Hepatocyte (in vitro differentiated cells): Measurements from ENCODE around the gene COPS7A. TPM values are rescaled to one million over a fixed set of nuclear protein-coding genes. Genes with fewer than 3 reads are reported as not detected.

Source experiments
- DNase-seq: peaks from one replicate; pipeline ENCODE4 v3.0.0-alpha.2; 2016; ENCODE audit warnings: low spot score
- H2AFZ ChIP-seq: fragments of 200-600 bp; sonication (generic); 2 replicates; pipeline ENCODE4 v1.6.0; 2016; ENCODE audit warnings: antibody characterized with exemption, mild to moderate bottlenecking
- H3K27ac ChIP-seq: fragments of 200-600 bp; sonication (generic); 2 replicates; pipeline ENCODE4 v1.5.1; 2016; ENCODE audit warnings: mild to moderate bottlenecking
- H3K27me3 ChIP-seq: fragments of 200-600 bp; sonication (generic); 2 replicates; pipeline ENCODE4 v1.6.1; 2016
- H3K36me3 ChIP-seq: fragments of 200-600 bp; sonication (generic); replicated peaks from 2 replicates; pipeline ENCODE4 v1.5.1; 2016; ENCODE audit warnings: low read depth; ENCODE audit not compliant: insufficient read depth
- H3K4me1 ChIP-seq: fragments of 200-600 bp; sonication (generic); 2 replicates; pipeline ENCODE4 v1.5.1; 2016; ENCODE audit warnings: mild to moderate bottlenecking, moderate library complexity; ENCODE audit not compliant: insufficient read depth
- H3K4me2 ChIP-seq: fragments of 200-600 bp; sonication (generic); 2 replicates; pipeline ENCODE4 v1.6.0; 2016
- H3K4me3 ChIP-seq: fragments of 200-600 bp; sonication (generic); 2 replicates; pipeline ENCODE4 v1.5.1; 2016; ENCODE audit warnings: mild to moderate bottlenecking
- H3K79me2 ChIP-seq: fragments of 200-600 bp; sonication (generic); 2 replicates; pipeline ENCODE4 v1.6.0; 2017; ENCODE audit warnings: mild to moderate bottlenecking
- H3K9me2 ChIP-seq: fragments of 200-600 bp; sonication (generic); replicated peaks from 2 replicates; pipeline ENCODE4 v1.6.0; 2017; ENCODE audit warnings: mild to moderate bottlenecking; ENCODE audit not compliant: insufficient read depth
- H3K9me3 ChIP-seq: fragments of 200-600 bp; sonication (generic); 2 replicates; pipeline ENCODE4 v1.5.1; 2016; ENCODE audit warnings: low read depth, mild to moderate bottlenecking
- H4K20me1 ChIP-seq: fragments of 200-600 bp; sonication (generic); 2 replicates; pipeline ENCODE4 v1.6.0; 2016; ENCODE audit warnings: mild to moderate bottlenecking; ENCODE audit not compliant: insufficient read depth, poor library complexity, severe bottlenecking
- CTCF ChIP-seq: fragments of 200-600 bp; sonication (generic); IDR thresholded peaks from 2 replicates; pipeline ENCODE4 v1.5.1; 2016; ENCODE audit warnings: antibody characterized with exemption, mild to moderate bottlenecking; ENCODE audit not compliant: poor library complexity
- EZH2 ChIP-seq: fragments of 200-600 bp; sonication (generic); IDR thresholded peaks from 2 replicates; pipeline ENCODE4 v1.6.1; 2016; ENCODE audit warnings: antibody characterized with exemption, mild to moderate bottlenecking, borderline replicate concordance
- EZH2phosphoT487 ChIP-seq: fragments of 200-600 bp; sonication (generic); IDR thresholded peaks from one replicate; pipeline ENCODE4 v1.6.1; 2018; ENCODE audit warnings: antibody characterized with exemption, mild to moderate bottlenecking, low read depth, moderate library complexity; ENCODE audit not compliant: unreplicated experiment, severe bottlenecking
- WGBS: methylation state at CpG from one replicate; pipeline ENCODE4 v1.1.6; 2016; ENCODE audit warnings: low lambda C conversion rate; ENCODE audit errors: missing lambda C conversion rate; 5-methylcytosine and 5-hydroxymethylcytosine counted together
- polyA plus RNA-seq: library from polyadenylated mRNA; unstranded; fragments of >200 nt; fragmentation: Nextera tagmentation; extraction: Ambion mirVana; gene quantifications from 2 replicates; pipeline ENCODE4 v1.2.1, GENCODE V29; 2016
- total RNA-seq: library from RNA; depleted of rRNA; stranded (reverse); fragments of >200 nt; gene quantifications from 2 replicates; pipeline ENCODE4 v1.2.3, GENCODE V29; 2014

Gene COPS7A
- total and polyA plus RNA-seq, 2 experiments from 2014 or later, result 46.9 to 73.6 TPM

DNA sequence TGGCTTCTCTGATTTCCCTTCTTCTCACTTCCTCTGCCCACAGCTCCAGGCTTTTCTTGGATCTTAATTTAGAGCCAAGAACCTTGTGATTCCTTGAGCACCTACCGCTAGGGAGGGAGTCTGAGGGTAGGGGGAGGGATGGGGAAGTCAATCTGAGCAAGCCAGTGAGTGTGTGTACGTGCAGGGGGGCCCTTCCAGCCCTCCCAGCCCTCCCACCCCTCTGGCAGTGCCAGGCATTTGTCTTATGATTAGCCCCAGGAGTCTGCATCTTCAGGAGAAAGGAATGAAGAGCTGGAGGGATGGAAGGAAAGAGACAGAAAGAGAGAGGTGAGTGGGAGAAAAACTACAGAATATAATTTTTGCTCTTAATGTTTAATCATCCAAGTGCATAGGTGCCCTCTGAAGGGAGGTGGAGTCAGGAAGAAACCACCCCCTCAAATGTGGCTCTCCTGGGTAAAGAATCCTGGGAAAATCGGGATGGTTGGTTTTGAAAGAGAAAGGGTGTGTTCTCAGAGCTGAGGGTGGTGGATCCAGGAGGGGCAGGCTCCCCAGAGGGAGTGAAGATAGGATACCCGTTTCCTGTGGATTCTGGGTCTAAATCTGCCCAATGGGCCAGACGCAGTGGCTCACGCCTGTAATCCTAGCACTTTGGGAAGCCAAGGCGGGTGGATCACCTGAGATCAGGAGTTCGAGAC, 25.3 kb upstream of the COPS7A start:
- H3K79me2 ChIP-seq, result no peaks in the 10 kb centered on the region
- no peaks in the 10 kb centered on the region for H3K9me3 ChIP-seq
- no peaks in the 10 kb centered on the region for H3K9me2 ChIP-seq
- no peak for TF ChIP-seq EZH2
- TF ChIP-seq EZH2phosphoT487, result no peak
- DNase-seq, result no peak
- no peak overlapping the region for H3K4me3 ChIP-seq
- peaks cover 59% of the 10 kb centered on the region for H3K27me3 ChIP-seq
- 71% methylated on average over 7 of the region's 8 CpGs for WGBS
- H2AFZ ChIP-seq, result no peak overlapping the region
- H3K27ac ChIP-seq, result no peak overlapping the region
- H4K20me1 ChIP-seq, result no peaks in the 10 kb centered on the region
- no peaks in the 10 kb centered on the region for H3K36me3 ChIP-seq
- no peak overlapping the region for H3K4me2 ChIP-seq
- H3K4me1 ChIP-seq, result peaks cover 10% of the 10 kb centered on the region

DNA sequence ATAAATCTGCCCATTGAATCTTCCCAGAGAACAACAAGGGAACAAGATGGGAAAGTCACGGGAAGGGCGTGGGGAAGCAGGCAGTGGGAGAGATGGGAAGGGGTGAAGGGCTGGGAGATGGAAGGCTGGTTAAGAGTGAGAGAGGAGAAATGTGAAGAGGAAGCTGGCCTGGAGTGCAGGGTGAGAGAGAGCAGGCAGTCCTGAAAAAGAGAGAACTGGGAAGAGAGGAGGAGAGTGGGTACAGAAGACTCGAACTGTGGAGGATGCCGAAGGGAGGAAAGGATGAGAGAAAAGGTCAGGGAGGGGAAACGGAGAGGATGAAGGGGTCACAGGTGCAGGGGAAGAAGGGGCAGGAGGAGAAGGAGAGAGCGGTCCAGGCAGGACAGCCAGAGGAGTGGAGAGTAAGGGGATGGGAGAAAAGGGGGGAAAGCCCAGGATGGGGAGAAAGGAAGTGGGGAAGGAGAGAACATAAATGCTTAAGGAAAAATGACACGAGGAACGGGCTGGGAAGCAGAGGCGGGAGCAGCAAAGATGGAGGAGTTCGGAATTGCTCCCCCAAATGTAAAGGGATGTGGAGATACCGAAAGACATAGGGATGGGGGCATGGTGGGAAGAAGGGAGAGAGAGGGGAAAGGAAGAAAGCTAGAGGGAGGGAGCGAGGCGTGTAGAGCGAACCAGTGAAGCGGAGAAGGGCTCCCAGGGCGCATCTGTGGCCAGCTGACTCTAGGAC, 24.4 kb upstream of the COPS7A start:
- peaks cover 10% of the 10 kb centered on the region for H3K4me1 ChIP-seq
- no peak for DNase-seq
- H3K4me2 ChIP-seq, result peak overlapping the region; percentile 96
- H3K4me3 ChIP-seq, result no peak overlapping the region
- H3K27ac ChIP-seq, result no peak overlapping the region
- H3K9me2 ChIP-seq, result no peaks in the 10 kb centered on the region
- 24% methylated on average over 11 of the region's 16 CpGs for WGBS
- no peaks in the 10 kb centered on the region for H3K9me3 ChIP-seq
- peaks cover 69% of the 10 kb centered on the region for H3K27me3 ChIP-seq
- no peaks in the 10 kb centered on the region for H3K36me3 ChIP-seq
- H4K20me1 ChIP-seq, result no peaks in the 10 kb centered on the region
- peak overlapping the region; percentile 56 for H2AFZ ChIP-seq
- peak; percentile 31 for TF ChIP-seq EZH2
- no peak for TF ChIP-seq EZH2phosphoT487
- no peak for TF ChIP-seq CTCF
- H3K79me2 ChIP-seq, result no peaks in the 10 kb centered on the region

GRCh38 chr12:6699989-6700645, 23.7 kb upstream of the COPS7A start:
- Histone ChIP-seq H3K4me2 (peak overlapping the region; percentile 96), H3K36me3 (no peaks in the 10 kb centered on the region), H3K4me3 (peak overlapping the region; percentile 58), H3K9me3 (no peaks in the 10 kb centered on the region), H2AFZ (peak overlapping the region; percentile 56), H3K79me2 (no peaks in the 10 kb centered on the region), H3K4me1 (peaks cover 10% of the 10 kb centered on the region), H3K27me3 (peaks cover 73% of the 10 kb centered on the region), H3K27ac (no peak overlapping the region), H3K9me2 (no peaks in the 10 kb centered on the region), H4K20me1 (no peaks in the 10 kb centered on the region)
- 2% methylated on average over 8 of the region's 65 CpGs for WGBS
- TF ChIP-seq CTCF, result no peak
- TF ChIP-seq EZH2, result no peak
- no peak for TF ChIP-seq EZH2phosphoT487
- peak; percentile 40 for DNase-seq

DNA sequence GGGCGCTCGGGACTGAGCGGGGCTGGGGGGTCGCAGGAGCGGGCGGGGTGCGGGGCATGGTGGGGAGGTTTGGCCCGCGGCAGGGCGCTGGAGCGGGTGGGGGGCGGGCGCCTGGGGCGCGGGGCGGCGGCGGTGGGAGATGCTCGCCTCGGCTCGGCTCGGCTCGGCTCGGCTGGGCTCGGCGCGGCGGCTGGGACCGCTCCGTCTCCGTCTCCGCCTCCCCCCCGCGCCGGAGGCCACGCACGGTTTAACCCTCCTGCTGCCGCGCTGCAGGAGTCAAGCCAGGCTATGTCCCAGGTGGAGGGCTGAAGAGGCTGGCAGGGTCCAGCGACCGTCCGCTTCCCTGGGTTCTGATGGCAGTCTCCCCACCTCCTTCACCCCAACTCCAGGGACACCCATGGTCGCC, 23.2 kb upstream of the COPS7A start, which contains the start of gene PIANP:
Gene PIANP, minus strand, starts transcription at position 170 of the 406 bp plus-strand sequence. CDS start 2,754 bp downstream, outside the sequence.
- Histone ChIP-seq H3K27ac (no peak within 1 kb of the TSS), H3K9me3 (no peaks in the 10 kb centered on the region), H3K79me2 (no peaks in the 10 kb centered on the region), H3K27me3 (peaks cover 73% of the 10 kb centered on the region), H3K4me1 (peaks cover 10% of the 10 kb centered on the region), H3K4me2 (peak within 1 kb of the TSS; percentile 96), H3K4me3 (peak within 1 kb of the TSS; percentile 58), H4K20me1 (no peaks in the 10 kb centered on the region), H2AFZ (peak within 1 kb of the TSS; percentile 63), H3K36me3 (no peaks in the 10 kb centered on the region), H3K9me2 (no peaks in the 10 kb centered on the region)
- DNase-seq, result peak; percentile 77
- 3% methylated on average over 4 of the region's 43 CpGs for WGBS
- TF ChIP-seq CTCF, result no peak
- TF ChIP-seq EZH2phosphoT487, result no peak
- no peak for TF ChIP-seq EZH2
